NT2/D1 (cell line): ENCODE measurements around the gene GPRIN1.

Source experiments
- SUZ12 ChIP-seq: IDR thresholded peaks from 2 replicates; pipeline ENCODE4 v1.6.1; 2011; ENCODE audit not compliant: insufficient read length, insufficient read depth; ENCODE audit errors: extremely low read depth
- YY1 ChIP-seq: IDR thresholded peaks from 2 replicates; pipeline ENCODE4 v1.6.1; 2011; ENCODE audit not compliant: insufficient read length, insufficient read depth
- ZNF274 ChIP-seq: IDR thresholded peaks from 2 replicates; pipeline ENCODE4 v1.6.1; 2011; ENCODE audit warnings: mild to moderate bottlenecking, low read depth, low read length

- TF ChIP-seq SUZ12 = no peak
- TF ChIP-seq ZNF274 = no peak
- no peak for TF ChIP-seq YY1
These were observed 47.8 kb downstream of the GPRIN1 start for GRCh38 chr5:176562189-176562588.
